IPS-20b (cell line): ENCODE data around the gene DIDO1.

Experiments used
- H3K27ac ChIP-seq: one replicate; pipeline ENCODE4 v1.5.1; 2013; ENCODE audit warnings: low read length
- H3K27me3 ChIP-seq: 2 replicates; pipeline ENCODE4 v1.6.1; 2013; ENCODE audit warnings: mild to moderate bottlenecking, low read length, inconsistent platforms; ENCODE audit not compliant: insufficient read depth
- H3K36me3 ChIP-seq: 2 replicates; pipeline ENCODE4 v1.6.1; 2013; ENCODE audit warnings: low read depth, mild to moderate bottlenecking, inconsistent platforms, low read length, moderate library complexity; ENCODE audit not compliant: insufficient read depth
- H3K4me1 ChIP-seq: 2 replicates; pipeline ENCODE4 v1.6.1; 2013; ENCODE audit warnings: mild to moderate bottlenecking, control low read depth, inconsistent platforms, low read length, moderate library complexity; ENCODE audit not compliant: insufficient read depth
- H3K4me3 ChIP-seq: 2 replicates; pipeline ENCODE4 v1.5.1; 2013; ENCODE audit warnings: mild to moderate bottlenecking, low read length, inconsistent platforms
- H3K9ac ChIP-seq: 2 replicates; pipeline ENCODE4 v1.6.1; 2013; ENCODE audit warnings: low read depth, mild to moderate bottlenecking, inconsistent platforms, low read length, moderate library complexity
- H3K9me3 ChIP-seq: 2 replicates; pipeline ENCODE4 v1.6.1; 2013; ENCODE audit warnings: mild to moderate bottlenecking, low read depth, low read length, inconsistent platforms; ENCODE audit not compliant: insufficient read depth

Gene DIDO1

DNA sequence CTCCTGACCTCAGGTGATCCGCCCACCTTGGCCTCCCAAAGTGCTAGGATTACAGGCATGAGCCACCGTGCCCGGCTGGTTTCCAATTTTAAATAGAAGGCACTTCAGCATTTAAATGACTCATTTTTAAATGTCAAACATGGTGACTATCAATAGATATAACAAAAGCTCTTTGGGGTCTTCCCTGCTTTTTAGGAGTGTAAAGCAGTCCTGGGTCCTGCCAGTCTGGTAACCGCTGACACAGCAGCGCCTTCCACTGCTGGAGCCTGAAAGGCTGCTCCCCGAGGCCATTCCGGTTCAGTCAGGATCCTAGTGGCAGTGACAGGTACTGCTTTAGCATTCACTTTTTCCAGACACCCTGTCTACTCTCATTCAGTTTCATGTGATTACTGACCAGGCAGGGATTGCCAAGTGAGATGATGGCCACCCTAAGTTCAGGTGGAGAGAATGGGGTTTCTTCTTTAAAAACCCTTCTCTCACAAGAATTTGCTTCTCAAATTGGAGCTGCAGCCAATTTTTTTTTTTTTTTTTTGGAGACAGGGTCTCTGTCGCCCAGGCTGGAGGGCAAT, 5.1 kb downstream of the DIDO1 start:
- no peak overlapping the region for H3K27ac ChIP-seq
- no peak overlapping the region for H3K4me3 ChIP-seq
- no peaks in the 10 kb centered on the region for H3K9me3 ChIP-seq
- H3K27me3 ChIP-seq: no peaks in the 10 kb centered on the region
- H3K36me3 ChIP-seq: no peaks in the 10 kb centered on the region
- peaks cover 64% of the 10 kb centered on the region for H3K4me1 ChIP-seq
- no peak overlapping the region for H3K9ac ChIP-seq

DNA sequence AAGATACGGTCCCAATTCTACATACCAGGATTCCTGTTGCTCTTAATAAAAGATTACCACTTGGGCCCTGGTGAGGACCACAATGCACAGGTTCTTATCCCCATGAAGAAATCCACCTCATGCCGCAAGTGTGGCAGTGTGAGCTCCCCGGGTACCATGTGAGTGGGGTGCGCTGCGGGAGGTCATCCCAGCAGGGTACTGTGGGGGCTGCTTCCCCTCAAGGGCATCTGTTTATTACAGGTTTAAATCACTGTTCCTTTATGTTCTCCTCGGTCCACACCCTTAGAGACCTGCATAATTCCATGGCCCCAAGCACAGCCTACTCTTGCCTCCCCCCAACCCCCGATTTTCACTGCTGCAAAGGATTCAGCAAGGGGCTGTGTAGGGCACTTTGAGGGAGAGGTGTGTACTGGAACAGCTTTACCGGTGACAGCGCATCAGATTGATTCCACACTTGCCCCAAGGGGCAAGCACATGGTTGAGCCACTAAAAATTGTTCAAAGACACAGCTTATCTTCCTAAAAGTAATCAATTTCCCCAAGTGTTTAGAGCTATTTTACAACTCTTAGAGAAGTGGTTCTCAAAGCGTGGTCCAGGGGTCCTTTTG, 6.2 kb downstream of the DIDO1 start:
- H3K4me3 ChIP-seq: peak overlapping the region; percentile 17; the same call in 1 of the 2 replicates
- H3K36me3 ChIP-seq: no peaks in the 10 kb centered on the region
- no peak overlapping the region for H3K27ac ChIP-seq

DNA sequence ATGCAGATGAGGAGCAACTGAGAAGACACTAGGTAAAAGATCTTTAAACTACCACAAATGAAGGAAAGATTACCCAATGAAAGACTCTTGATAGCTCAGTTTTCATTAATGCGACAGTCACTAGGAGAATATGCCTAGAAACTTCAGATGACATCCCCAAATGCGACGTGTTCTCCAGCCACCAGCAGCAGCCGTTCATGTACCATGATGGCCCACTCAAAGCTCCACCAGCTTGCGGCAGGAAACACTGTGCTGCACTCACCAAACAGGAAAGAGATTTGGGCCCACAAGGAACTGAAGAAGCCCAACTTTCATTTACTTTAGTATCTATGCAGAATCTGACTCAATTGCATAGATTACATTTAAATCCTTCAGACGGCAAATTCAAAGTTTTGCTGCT, 7.5 kb downstream of the DIDO1 start:
- no peaks in the 10 kb centered on the region for H3K9me3 ChIP-seq
- no peaks in the 10 kb centered on the region for H3K27me3 ChIP-seq
- peaks cover 7% of the 10 kb centered on the region for H3K36me3 ChIP-seq
- H3K4me3 ChIP-seq: no peak overlapping the region
- peaks cover 70% of the 10 kb centered on the region for H3K4me1 ChIP-seq
- no peak overlapping the region for H3K9ac ChIP-seq
- no peak overlapping the region for H3K27ac ChIP-seq

More for the DNA sequence above, 6.2 kb downstream of the DIDO1 start:
- no peaks in the 10 kb centered on the region for H3K9me3 ChIP-seq
- peaks cover 72% of the 10 kb centered on the region for H3K4me1 ChIP-seq
- peak overlapping the region; percentile 18; the same call in 1 of the 2 replicates for H3K9ac ChIP-seq
- H3K27me3 ChIP-seq: no peaks in the 10 kb centered on the region

DNA sequence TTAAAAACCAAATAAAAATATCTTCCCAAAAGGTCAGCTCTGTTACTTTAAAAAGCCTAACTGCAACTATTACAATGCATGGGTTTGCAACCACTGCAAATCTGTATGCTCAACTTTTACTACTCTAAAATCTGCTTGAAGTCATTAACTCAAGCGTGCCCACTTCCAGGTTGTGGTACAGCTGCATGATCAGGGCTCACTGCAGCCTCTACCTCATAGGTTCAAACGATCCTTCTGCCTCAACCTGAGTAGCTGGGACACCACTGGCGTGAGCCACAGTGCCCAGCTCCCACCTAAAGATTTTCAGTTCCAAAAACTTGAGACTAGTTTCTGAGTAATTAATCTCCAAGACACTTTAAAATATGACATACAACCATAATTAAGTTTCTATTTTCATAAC, 8.2 kb downstream of the DIDO1 start:
- H3K27me3 ChIP-seq: no peaks in the 10 kb centered on the region
- peaks cover 66% of the 10 kb centered on the region for H3K4me1 ChIP-seq
- H3K27ac ChIP-seq: no peak overlapping the region
- H3K4me3 ChIP-seq: no peak overlapping the region
- H3K9me3 ChIP-seq: no peaks in the 10 kb centered on the region
- peaks cover 14% of the 10 kb centered on the region for H3K36me3 ChIP-seq
- H3K9ac ChIP-seq: no peak overlapping the region

DNA sequence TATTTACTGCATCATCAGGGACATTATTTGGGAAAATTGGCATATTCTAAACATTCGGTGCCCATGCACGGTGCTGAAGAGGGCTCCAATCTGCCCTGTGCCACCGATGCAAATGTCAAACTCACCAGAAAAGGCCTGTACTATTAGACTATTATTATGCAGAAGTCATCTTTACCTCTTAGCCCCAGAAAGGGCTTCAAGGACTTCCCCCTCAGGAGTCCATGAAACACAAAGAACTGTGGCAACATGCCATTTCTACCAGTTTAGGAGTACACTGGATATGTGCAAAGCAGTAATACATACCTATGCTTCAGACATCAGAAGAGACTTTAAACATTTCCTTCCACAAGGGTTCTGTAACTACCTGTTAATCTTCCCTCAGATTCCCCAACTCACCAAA, 8.6 kb downstream of the DIDO1 start:
- Histone ChIP-seq H3K36me3 (peaks cover 18% of the 10 kb centered on the region), H3K27ac (no peak overlapping the region), H3K9me3 (no peaks in the 10 kb centered on the region), H3K9ac (no peak overlapping the region), H3K27me3 (no peaks in the 10 kb centered on the region), H3K4me1 (peaks cover 63% of the 10 kb centered on the region), H3K4me3 (no peak overlapping the region)

DNA sequence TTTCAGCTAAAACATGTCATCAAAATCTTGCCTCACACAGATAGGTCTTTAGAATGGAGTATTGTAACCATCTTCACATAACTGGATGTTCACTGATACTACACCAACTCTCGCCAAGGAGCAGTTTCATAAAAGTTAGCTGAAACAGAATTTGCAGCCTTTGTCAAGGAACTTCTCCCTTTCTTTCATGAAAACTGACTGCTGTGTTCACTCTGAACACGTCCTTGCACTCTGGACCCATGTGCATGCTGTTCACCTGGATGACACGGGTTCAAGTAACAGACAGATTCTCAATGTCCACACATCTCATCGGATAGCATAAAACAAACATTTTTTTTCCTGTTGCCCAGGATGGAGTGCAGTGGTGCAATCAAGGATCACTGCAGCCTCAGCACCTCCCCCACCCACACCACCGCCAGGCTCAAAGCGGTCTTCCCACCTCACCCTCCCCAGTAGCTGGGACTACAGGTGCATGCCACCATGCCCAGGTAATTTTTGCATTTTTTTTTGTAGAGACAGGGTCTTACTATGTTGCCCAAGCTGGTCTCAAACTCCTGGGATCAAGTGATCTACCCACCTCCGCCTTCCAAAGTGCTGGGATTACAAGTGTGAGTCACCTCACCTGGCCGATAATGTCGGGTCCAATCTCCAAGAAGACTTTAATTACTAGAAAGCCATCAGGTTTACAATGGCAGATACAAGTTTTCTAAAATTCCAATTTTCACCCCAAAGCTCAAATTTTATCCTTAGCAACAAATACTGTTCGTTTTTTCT, 9.4 kb downstream of the DIDO1 start:
- H3K27me3 ChIP-seq: no peaks in the 10 kb centered on the region
- H3K4me1 ChIP-seq: peaks cover 58% of the 10 kb centered on the region

DNA sequence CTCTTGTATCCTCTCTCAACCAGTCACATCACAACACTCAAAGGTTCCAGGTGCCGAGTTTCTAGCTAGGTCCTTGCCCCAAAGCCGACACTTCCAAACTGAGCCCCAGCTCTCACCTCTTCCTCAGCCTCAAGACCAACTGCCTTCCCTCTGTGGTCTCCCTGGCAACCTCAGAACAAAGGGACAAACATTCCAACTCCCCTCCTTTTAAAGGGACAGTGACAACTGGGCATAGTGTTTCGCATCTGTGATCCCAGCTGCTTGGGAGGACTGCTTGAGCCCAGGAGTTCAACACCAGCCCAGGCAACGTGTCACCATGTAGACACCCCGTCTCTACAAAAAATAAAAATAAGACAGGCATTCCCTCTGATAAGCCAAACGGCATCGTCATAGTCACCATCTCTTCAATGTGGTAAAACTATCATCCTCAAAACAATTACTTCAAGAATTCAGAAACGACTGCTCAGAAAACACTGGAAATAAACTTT, 11.3 kb downstream of the DIDO1 start:
- H3K4me3 ChIP-seq: 0 out of 2 replicates have a peak overlapping the region, but pooled peaks have one; percentile 10
- peaks cover 44% of the 10 kb centered on the region for H3K36me3 ChIP-seq

More for the DNA sequence above, 9.4 kb downstream of the DIDO1 start:
- Histone ChIP-seq H3K4me3 (no peak overlapping the region), H3K9me3 (no peaks in the 10 kb centered on the region), H3K9ac (no peak overlapping the region), H3K27ac (no peak overlapping the region), H3K36me3 (peaks cover 25% of the 10 kb centered on the region)

DNA sequence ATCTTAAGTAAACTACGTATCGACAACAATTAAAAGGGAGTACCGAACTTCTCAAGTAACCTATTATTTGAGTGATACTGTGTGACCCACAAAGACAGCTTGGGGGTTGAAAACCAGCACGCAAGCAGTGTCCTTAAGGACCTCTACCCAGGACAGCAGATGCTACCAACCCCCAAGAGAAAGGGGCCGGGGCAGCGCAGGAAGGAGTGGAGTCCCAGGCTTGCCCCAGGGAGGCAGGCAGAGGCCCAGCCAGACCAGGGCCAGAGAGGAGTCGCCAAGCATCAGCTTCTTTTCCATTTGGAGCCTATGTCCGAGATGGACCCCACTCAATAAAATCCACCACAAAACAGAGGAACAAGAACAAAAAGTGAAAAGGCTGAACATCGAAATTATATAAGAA, 11.9 kb downstream of the DIDO1 start:
- Histone ChIP-seq H3K27me3 (no peaks in the 10 kb centered on the region), H3K9me3 (no peaks in the 10 kb centered on the region), H3K4me3 (no peak overlapping the region), H3K27ac (no peak overlapping the region), H3K9ac (no peak overlapping the region), H3K4me1 (peaks cover 46% of the 10 kb centered on the region), H3K36me3 (peaks cover 50% of the 10 kb centered on the region)

More for the DNA sequence above, 11.3 kb downstream of the DIDO1 start:
- Histone ChIP-seq H3K9me3 (no peaks in the 10 kb centered on the region), H3K27ac (no peak overlapping the region), H3K9ac (no peak overlapping the region), H3K27me3 (no peaks in the 10 kb centered on the region), H3K4me1 (peaks cover 52% of the 10 kb centered on the region)

DNA sequence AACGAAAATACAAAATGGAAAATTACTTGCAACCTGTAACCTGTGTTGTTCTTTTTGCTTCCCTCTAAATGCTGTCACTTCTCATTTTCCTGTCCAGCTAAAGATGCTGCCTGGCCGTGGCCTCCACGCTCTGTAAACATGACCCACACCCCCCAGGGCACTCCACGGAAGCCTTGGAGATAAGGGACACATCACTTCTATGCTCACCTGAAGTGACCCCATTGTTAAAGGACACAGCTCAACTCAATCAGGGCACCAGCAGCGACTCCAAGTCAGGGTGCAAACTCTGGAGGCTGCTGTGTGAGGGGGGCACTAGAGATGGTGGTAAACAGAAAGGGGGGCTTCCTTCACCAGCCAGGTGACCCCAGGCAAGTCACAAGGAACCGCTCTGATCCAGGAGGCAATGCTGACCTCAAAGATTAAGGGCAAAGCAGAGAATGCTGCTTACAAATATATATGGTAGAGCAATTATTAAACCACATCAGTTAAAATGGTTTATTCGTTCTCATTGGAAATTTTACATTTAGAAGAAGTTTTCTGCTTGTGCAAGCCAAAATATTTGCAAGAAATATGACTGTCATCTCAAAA, 13.2 kb downstream of the DIDO1 start:
- Histone ChIP-seq H3K4me1 (peaks cover 35% of the 10 kb centered on the region), H3K9me3 (no peaks in the 10 kb centered on the region), H3K36me3 (peaks cover 63% of the 10 kb centered on the region), H3K4me3 (no peak overlapping the region), H3K9ac (no peak overlapping the region), H3K27me3 (no peaks in the 10 kb centered on the region), H3K27ac (no peak overlapping the region)

DNA sequence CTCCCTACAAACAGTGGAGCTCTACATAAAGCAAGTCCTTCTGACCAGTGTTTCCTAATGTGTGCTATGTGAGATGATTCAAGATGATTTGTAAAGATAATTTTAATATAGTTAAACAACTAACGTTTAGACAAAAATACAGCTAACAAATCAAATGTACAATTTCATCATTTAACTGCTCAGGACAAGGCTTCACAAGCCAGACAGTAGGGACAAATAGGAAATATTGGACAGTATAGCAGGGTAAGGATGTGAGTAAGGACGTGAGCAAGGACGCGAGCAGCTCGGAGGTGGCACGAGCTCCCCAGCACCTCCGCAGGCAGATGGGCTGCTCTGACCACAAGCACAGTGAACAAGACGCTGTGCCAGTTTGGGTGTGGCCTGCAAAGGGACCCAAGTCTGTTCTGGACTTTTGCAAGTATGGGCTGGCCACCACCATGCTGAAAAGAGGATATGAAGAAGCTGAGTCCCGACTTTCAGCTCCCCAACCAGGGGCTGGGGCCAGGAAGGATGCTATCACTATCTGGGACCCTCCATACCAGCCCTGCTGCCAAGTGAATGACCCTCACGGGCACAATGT, 14.5 kb downstream of the DIDO1 start:
- Histone ChIP-seq H3K27ac (no peak overlapping the region), H3K9ac (no peak overlapping the region), H3K36me3 (peaks cover 76% of the 10 kb centered on the region), H3K9me3 (no peaks in the 10 kb centered on the region), H3K4me3 (no peak overlapping the region), H3K27me3 (no peaks in the 10 kb centered on the region), H3K4me1 (peaks cover 21% of the 10 kb centered on the region)

DNA sequence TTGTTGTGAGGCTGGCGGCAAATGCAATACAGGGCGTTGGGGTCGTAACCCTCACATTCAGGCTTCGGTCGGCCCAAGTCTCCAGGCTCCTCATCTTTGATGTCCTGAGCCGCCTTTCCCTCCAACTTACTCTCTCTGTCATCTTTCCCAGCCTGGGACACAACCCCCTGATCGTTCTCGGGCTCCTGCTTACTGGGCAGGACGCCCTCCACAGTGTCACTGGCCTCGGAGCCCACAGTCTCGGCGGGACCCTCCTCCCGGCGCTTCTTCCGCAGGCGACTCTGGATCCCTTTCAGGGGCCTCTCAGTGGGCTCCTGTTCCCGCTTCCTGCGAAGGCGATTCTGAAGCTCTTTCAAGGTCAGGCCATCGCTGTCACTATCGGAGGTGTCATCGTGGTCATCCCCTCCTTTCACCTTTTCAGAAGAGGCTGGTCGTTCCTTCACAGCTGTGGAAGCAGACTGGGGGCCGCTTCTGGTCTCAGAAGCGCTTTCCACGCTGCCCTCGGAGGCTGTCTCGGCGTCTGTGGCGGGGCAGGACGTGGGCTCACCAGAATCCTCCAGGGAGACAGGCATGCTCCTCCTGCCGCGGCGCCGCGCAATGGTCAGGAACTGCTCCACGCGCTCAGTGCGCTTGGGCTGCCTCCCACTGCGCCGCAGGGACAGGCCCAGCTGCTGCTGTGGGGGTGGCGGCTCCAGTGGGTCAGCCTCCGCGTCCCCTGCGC, 15.4 kb downstream of the DIDO1 start:
- H3K9me3 ChIP-seq: no peaks in the 10 kb centered on the region
- no peak overlapping the region for H3K9ac ChIP-seq
- H3K27ac ChIP-seq: no peak overlapping the region
- H3K27me3 ChIP-seq: no peaks in the 10 kb centered on the region
- H3K4me1 ChIP-seq: peaks cover 16% of the 10 kb centered on the region; the same call in 1 of the 2 replicates
- H3K36me3 ChIP-seq: peaks cover 85% of the 10 kb centered on the region
- no peak overlapping the region for H3K4me3 ChIP-seq
